GM19455 (cell line): Measurements from ENCODE around the gene SIMC1.
"Not testable (repeated sequence)": the region's sequence is repeated elsewhere in the genome, so short reads cannot be mapped to it uniquely, and the experiment has no call there.

Experiments
- ATAC-seq: cut with Tn5 transposase; IDR thresholded peaks from one replicate; pipeline ENCODE4 v1.9.1; 2021; ENCODE audit not compliant: unreplicated experiment

The SIMC1 gene

GRCh38 chr5:176237971-176238644 is at the start of gene SIMC1:
Gene SIMC1 (plus strand): TSS chr5:176238424. CDS start chr5:176238509, 85 bp downstream.
- peak; percentile 75 for ATAC-seq

- ATAC-seq: no peak
These were observed 49.6 kb upstream of the SIMC1 start for GRCh38 chr5:176188506-176189193.

- ATAC-seq: no peak
These were observed 48.4 kb upstream of the SIMC1 start for GRCh38 chr5:176189857-176190256.

GRCh38 chr5:176190886-176191755 is 47.1 kb upstream of the SIMC1 start:
- ATAC-seq: no peak

- ATAC-seq: no peak
These were observed 46.0 kb upstream of the SIMC1 start for GRCh38 chr5:176192094-176192721.

GRCh38 chr5:176192722-176193117 is 45.5 kb upstream of the SIMC1 start:
- ATAC-seq: not testable (repeated sequence)

GRCh38 chr5:176193636-176194035 is 44.6 kb upstream of the SIMC1 start:
- not testable (repeated sequence) for ATAC-seq

GRCh38 chr5:176194238-176195083 is 43.8 kb upstream of the SIMC1 start:
- ATAC-seq: not testable (repeated sequence)

- ATAC-seq: not testable (repeated sequence)
These were observed 43.2 kb upstream of the SIMC1 start for GRCh38 chr5:176195084-176195413.

GRCh38 chr5:176195487-176196207 is 42.6 kb upstream of the SIMC1 start:
- not testable (repeated sequence) for ATAC-seq

GRCh38 chr5:176196781-176197180 is 41.4 kb upstream of the SIMC1 start:
- not testable (repeated sequence) for ATAC-seq

GRCh38 chr5:176197234-176197858 is 40.9 kb upstream of the SIMC1 start:
- not testable (repeated sequence) for ATAC-seq

GRCh38 chr5:176198299-176198698 is 39.9 kb upstream of the SIMC1 start:
- not testable (repeated sequence) for ATAC-seq

GRCh38 chr5:176198991-176199733 is 39.1 kb upstream of the SIMC1 start:
- ATAC-seq: not testable (repeated sequence)

GRCh38 chr5:176199803-176200399 is 38.3 kb upstream of the SIMC1 start:
- ATAC-seq: not testable (repeated sequence)

- no peak for ATAC-seq
These were observed 36.4 kb upstream of the SIMC1 start for GRCh38 chr5:176201811-176202210.

- ATAC-seq: no peak
These were observed 35.1 kb upstream of the SIMC1 start for GRCh38 chr5:176203086-176203485.

GRCh38 chr5:176203535-176203934 is 34.7 kb upstream of the SIMC1 start:
- not testable (repeated sequence) for ATAC-seq
